Muscle of leg (tissue), 16 donors: ENCODE measurements around the gene GDPD3. TPM values are rescaled to one million over a fixed set of nuclear protein-coding genes. Genes with fewer than 3 reads are reported as not detected.

ENCODE experiments used
- DNase-seq: peaks from one replicate; pipeline ENCODE4 v3.0.0; 2013
- H3K27ac ChIP-seq: one replicate; pipeline ENCODE4 v1.5.1; 2013; ENCODE audit warnings: mild to moderate bottlenecking, low read length, control low read depth
- H3K27me3 ChIP-seq: one replicate; pipeline ENCODE4 v1.6.1; 2013; ENCODE audit warnings: low read length; ENCODE audit not compliant: control insufficient read depth, insufficient read depth
- H3K36me3 ChIP-seq: one replicate; pipeline ENCODE4 v1.6.1; 2013; ENCODE audit warnings: low read length; ENCODE audit not compliant: control insufficient read depth, insufficient read depth
- H3K4me1 ChIP-seq: one replicate; pipeline ENCODE4 v1.6.1; 2013; ENCODE audit warnings: low read length; ENCODE audit not compliant: control insufficient read depth, insufficient read depth
- H3K4me3 ChIP-seq: one replicate; pipeline ENCODE4 v1.5.1; 2013; ENCODE audit warnings: low read length, control low read depth
- H3K9me3 ChIP-seq: replicated peaks from 2 replicates; pipeline ENCODE4 v1.6.1; 2013; ENCODE audit warnings: low read depth, low read length; ENCODE audit not compliant: control insufficient read depth
- WGBS: methylation state at CpG from one replicate; pipeline ENCODE4 v1.1.5; 2013; ENCODE audit warnings: missing lambda C conversion rate; ENCODE audit not compliant: insufficient coverage; 5-methylcytosine and 5-hydroxymethylcytosine counted together
- long read RNA-seq, 11 donors: transcript quantifications; one replicate each; lab custom pipeline, GENCODE V29; 2026
- polyA plus RNA-seq, 8 donors: library from polyadenylated mRNA; unstranded; fragments of 120-200 nt; gene quantifications; one replicate each; pipeline versions ENCODE4 v1.2.1 to v1.2.3, GENCODE V29; 2013; ENCODE audit warnings: inconsistent platforms in 1 of 8, low replicate concordance in 1 of 8; ENCODE audit not compliant: insufficient read length in 8 of 8, insufficient read depth in 1 of 8
- total RNA-seq: library from RNA; stranded (reverse); fragments of 120-200 nt; gene quantifications from one replicate; pipeline ENCODE4 v1.2.4, GENCODE V29; 2013

The GDPD3 gene
- total RNA-seq: 3.3 TPM
- polyA plus RNA-seq: 1 to 10 TPM; 5.0 to 8.7 (median 6.1) TPM
- long read RNA-seq, donor 1: 0 reads
- long read RNA-seq, donor 2: 0 reads
- long read RNA-seq, donor 3: 0 reads
- long read RNA-seq, donor 4: 0 reads
- long read RNA-seq, donor 5: 0 reads
- long read RNA-seq, donor 6, partial matches to known transcripts: 0 of 1 reads
- long read RNA-seq, donor 6, other reads (novel, unspliced or antisense): 0 of 1 reads
- long read RNA-seq, donor 7: 0 reads
- long read RNA-seq, donor 8, partial matches to known transcripts: 0 of 1 reads
- long read RNA-seq, donor 8, other reads (novel, unspliced or antisense): 0 of 1 reads
- long read RNA-seq, donor 9, partial matches to known transcripts: 0 of 1 reads
- long read RNA-seq, donor 9, other reads (novel, unspliced or antisense): 0 of 1 reads
- long read RNA-seq, donor 10, partial matches to known transcripts: 0 of 2 reads
- long read RNA-seq, donor 10, other reads (novel, unspliced or antisense): 0 of 2 reads
- long read RNA-seq, donor 11: 0 reads

- no peak within 1 kb of the TSS for H3K27ac ChIP-seq
- H3K27me3 ChIP-seq: no peaks in the 10 kb centered on the region
- peaks cover 19% of the 10 kb centered on the region for H3K4me1 ChIP-seq
- DNase-seq: no peak
- H3K36me3 ChIP-seq: peaks cover 58% of the 10 kb centered on the region
- H3K9me3 ChIP-seq: no peaks in the 10 kb centered on the region
- no peak within 1 kb of the TSS for H3K4me3 ChIP-seq
- WGBS: 69% methylated on average over 16 of the region's 20 CpGs
Observed at GRCh38 chr16:30113031-30113710, at the start of gene GDPD3. Gene GDPD3 (minus strand): TSS chr16:30113537. CDS start chr16:30113478, 59 bp downstream.

- WGBS: no CpG with 5 or more reads among the region's 1 CpG
- no peak overlapping the region for H3K4me3 ChIP-seq
- H3K27me3 ChIP-seq: no peaks in the 10 kb centered on the region
- no peaks in the 10 kb centered on the region for H3K4me1 ChIP-seq
- no peak for DNase-seq
- no peaks in the 10 kb centered on the region for H3K36me3 ChIP-seq
- no peak overlapping the region for H3K27ac ChIP-seq
- H3K9me3 ChIP-seq: no peaks in the 10 kb centered on the region
Observed at GRCh38 chr16:30157214-30157613, 43.9 kb upstream of the GDPD3 start.

GRCh38 chr16:30155188-30155587 lies 41.9 kb upstream of the GDPD3 start:
- no peak for DNase-seq
- no peaks in the 10 kb centered on the region for H3K36me3 ChIP-seq
- no peaks in the 10 kb centered on the region for H3K9me3 ChIP-seq
- H3K4me1 ChIP-seq: no peaks in the 10 kb centered on the region
- WGBS: 100% methylated on average over 1 of the region's 5 CpGs
- no peaks in the 10 kb centered on the region for H3K27me3 ChIP-seq
- no peak overlapping the region for H3K27ac ChIP-seq
- H3K4me3 ChIP-seq: no peak overlapping the region

DNA sequence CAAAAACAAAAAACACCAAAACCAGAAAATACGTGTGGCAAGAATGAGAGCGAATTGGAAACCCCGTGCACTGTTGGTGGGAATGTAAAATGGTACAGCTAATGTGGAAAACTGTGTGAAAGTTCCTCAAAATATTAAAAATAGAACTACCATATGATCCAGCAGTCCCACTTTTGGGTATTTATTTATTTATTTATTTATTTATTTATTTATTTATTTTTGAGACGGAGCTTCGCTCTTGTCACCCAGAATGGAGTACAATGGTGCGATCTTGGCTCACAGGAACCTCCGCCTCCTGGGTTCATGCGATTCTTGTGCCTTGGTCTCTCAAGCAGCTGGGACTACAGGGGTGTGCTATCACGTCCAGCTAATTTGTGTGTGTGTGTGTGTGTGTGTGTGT lies 39.2 kb upstream of the GDPD3 start:
- peaks cover 5% of the 10 kb centered on the region for H3K9me3 ChIP-seq
- no peak overlapping the region for H3K27ac ChIP-seq
- 93% methylated on average over 3 of the region's 9 CpGs for WGBS
- H3K4me1 ChIP-seq: no peaks in the 10 kb centered on the region
- H3K4me3 ChIP-seq: no peak overlapping the region
- H3K27me3 ChIP-seq: no peaks in the 10 kb centered on the region
- DNase-seq: no peak
- H3K36me3 ChIP-seq: no peaks in the 10 kb centered on the region

DNA sequence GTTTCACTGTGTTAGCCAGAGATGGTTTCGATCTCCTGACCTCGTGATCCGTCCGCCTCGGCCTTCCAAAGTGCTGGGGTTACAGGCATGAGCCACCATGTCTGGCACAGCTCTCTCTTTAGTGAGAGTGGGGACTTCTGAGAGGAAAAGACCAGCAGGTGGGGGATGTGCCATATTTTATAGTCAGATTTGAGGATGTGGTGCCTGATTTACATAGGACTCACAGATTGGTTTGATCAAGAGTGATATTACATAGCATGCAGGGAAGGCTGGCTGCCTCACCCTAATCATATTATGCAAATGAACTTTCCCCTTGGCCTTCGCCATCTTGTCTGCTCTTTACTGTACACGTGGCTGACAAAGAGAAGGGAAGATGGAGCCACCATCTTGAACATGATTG lies 37.8 kb upstream of the GDPD3 start:
- H3K27ac ChIP-seq: no peak overlapping the region
- H3K9me3 ChIP-seq: peaks cover 5% of the 10 kb centered on the region
- no peaks in the 10 kb centered on the region for H3K36me3 ChIP-seq
- WGBS: 78% methylated on average over 6 of the region's 7 CpGs
- no peak for DNase-seq
- H3K4me1 ChIP-seq: no peaks in the 10 kb centered on the region
- H3K27me3 ChIP-seq: no peaks in the 10 kb centered on the region
- H3K4me3 ChIP-seq: no peak overlapping the region

DNA sequence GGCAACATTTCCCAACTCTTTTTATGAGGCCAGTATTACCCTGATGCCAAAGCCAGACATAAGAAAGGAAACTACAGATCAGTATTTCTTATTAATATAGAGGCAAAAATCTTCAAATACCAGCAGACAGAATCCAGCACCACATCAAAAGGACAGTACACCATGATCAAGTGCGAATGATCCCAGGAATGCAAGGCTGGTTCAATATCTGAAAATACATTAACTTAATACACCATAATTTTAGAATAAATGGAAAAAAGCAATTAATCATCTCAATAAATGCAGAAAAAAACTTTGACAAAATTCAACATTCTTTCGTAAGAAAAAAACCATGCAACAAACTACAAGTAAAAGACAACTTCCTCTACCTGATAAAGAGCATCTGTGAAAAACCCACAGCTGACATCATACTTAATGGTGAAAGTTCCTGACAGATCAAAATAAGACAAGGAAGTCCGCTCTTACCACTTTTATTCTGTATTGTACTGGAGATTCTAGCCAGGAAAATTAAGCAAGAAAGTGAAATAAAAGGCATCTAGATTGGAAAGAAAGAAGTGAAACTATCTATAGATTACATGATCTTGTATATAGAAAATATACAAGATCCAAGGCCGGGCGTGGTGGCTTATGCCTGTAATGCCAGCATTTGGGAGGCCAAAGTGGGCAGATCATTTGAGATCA lies 36.1 kb upstream of the GDPD3 start:
- Histone ChIP-seq H3K27me3 (no peaks in the 10 kb centered on the region), H3K36me3 (no peaks in the 10 kb centered on the region), H3K9me3 (peaks cover 5% of the 10 kb centered on the region), H3K4me1 (no peaks in the 10 kb centered on the region), H3K4me3 (no peak overlapping the region), H3K27ac (no peak overlapping the region)
- peak; percentile 7 for DNase-seq
- no CpG with 5 or more reads among the region's 5 CpGs for WGBS

DNA sequence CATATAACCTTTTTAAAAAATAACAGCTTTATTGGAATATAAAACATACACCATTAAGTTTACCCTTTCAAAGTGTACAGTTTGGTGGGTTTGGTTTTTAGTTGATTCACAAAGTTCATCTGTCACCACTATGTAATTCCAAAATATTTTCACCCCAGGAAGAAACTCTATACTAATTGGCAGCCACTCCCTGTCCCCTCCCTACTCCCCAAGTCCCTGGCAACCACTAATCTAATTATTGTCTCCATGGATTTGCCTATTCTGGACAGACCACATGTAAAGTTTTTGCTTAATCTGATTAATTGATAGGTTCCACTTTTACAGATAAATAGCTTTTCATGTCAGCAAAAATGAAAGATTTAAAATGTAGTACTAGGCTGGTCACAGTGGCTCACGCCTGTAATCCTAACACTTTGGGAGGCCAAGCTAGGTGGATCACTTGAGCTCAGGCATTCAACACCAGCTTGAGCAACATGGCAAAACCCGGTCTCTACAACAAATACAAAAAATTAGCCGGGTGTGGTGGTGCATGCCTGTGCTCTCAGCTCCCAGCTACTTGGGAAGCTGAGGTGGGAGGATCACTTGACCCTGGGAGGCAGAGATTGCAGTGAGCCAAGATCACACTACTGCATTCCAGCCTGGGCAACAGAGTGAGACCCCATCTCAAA lies 34.6 kb upstream of the GDPD3 start:
- no CpG with 5 or more reads among the region's 3 CpGs for WGBS
- no peak overlapping the region for H3K4me3 ChIP-seq
- DNase-seq: no peak

DNA sequence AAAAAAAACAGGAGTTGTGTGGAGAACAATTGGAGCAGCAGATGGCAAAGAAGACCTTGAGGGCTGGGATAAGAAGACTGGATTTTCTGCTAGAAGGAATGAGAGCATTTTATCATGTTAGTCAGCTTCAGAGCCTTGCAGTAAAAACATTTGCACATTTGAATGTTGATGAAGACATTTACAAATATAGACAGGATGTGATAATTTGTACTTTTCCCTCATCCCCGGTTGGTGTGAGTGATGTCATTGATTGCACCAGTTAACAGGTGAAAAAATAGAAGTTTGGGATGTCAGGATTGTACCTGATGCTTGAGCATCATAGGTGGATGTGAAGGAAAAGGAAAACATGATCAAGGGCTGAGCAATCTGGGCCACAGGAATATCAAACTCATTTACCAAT lies 32.3 kb upstream of the GDPD3 start:
- Histone ChIP-seq H3K4me1 (no peaks in the 10 kb centered on the region), H3K27ac (no peak overlapping the region), H3K4me3 (no peak overlapping the region), H3K27me3 (no peaks in the 10 kb centered on the region), H3K9me3 (peaks cover 5% of the 10 kb centered on the region), H3K36me3 (no peaks in the 10 kb centered on the region)
- WGBS: 83% methylated on average over 1 of the region's 1 CpG
- DNase-seq: no peak

More for the DNA sequence above, 34.6 kb upstream of the GDPD3 start:
- Histone ChIP-seq H3K27me3 (no peaks in the 10 kb centered on the region), H3K4me1 (no peaks in the 10 kb centered on the region), H3K9me3 (peaks cover 5% of the 10 kb centered on the region), H3K27ac (no peak overlapping the region), H3K36me3 (no peaks in the 10 kb centered on the region)

DNA sequence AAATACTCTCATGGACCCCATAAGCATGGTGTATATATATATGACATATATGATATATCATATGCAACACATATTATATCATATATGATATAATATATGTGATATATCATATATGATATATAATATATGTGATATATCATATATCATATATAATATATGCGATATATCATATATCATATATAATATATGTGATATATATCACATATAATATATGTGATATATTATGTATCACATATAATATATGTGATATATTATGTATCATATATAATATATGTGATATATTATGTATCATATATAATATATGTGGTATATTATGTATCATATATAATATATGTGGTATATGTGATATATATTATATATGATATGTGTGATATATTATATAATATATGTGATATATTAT lies 31.6 kb upstream of the GDPD3 start:
- DNase-seq: no peak
- Histone ChIP-seq H3K9me3 (peaks cover 5% of the 10 kb centered on the region), H3K36me3 (no peaks in the 10 kb centered on the region), H3K27ac (no peak overlapping the region), H3K4me3 (no peak overlapping the region), H3K27me3 (no peaks in the 10 kb centered on the region), H3K4me1 (no peaks in the 10 kb centered on the region)
- WGBS: no CpG with 5 or more reads among the region's 1 CpG
